HCT116 (cell line): ENCODE data around the gene MESP2. TPM values are rescaled to one million over a fixed set of nuclear protein-coding genes. Genes with fewer than 3 reads are reported as not detected.

Experiments
- ATAC-seq: fragments of 200-7000 bp; cut with Tn5 transposase; 2 replicates; pipeline ENCODE4 v1.9.1; 2020; ENCODE audit warnings: mild to moderate bottlenecking, moderate library complexity
- BruUV-seq: library from RNA; stranded (reverse); fragments of 400-500 nt; replicated peaks from 2 replicates; lab custom pipeline; 2021; lab: Mats Ljungman, UMichigan
- CTCF ChIA-PET: fragments of 300-600 bp; sonication (Branson Sonifier 250); formaldehyde crosslinking; loops from one replicate; lab custom pipeline; 2021; ENCODE audit warnings: antibody characterized with exemption; lab: Charles Lee
- POLR2A ChIA-PET: fragments of 300-600, 350-600 bp; sonication (Branson Sonifier 250); formaldehyde crosslinking; loops from one replicate; lab custom pipeline; 2021; ENCODE audit warnings: antibody characterized with exemption; lab: Charles Lee
- RAD21 ChIA-PET, 2 experiments: fragments of 300-600 bp; sonication (Branson Sonifier 250); formaldehyde crosslinking; loops; one replicate each; lab custom pipeline; 2023; ENCODE audit warnings: low total read pairs in 2 of 2; ENCODE audit not compliant: uncharacterized antibody in 2 of 2, unreplicated experiment in 2 of 2, low non-redundant PET in 1 of 2; lab: Charles Lee
- DNase-seq: peaks from one replicate; pipeline ENCODE4 v3.0.0-alpha.2; 2010; ENCODE audit warnings: low read depth, low spot score
- H2AFZ ChIP-seq: fragments of 200-600 bp; shearing (Covaris generic), sonication (generic); 2 replicates; pipeline ENCODE4 v1.6.1; 2017; ENCODE audit warnings: low read depth, mixed run types, mixed read lengths, antibody characterized with exemption, low read length; ENCODE audit not compliant: poor library complexity, severe bottlenecking
- H3K27ac ChIP-seq: 2 replicates; pipeline ENCODE4 v1.5.1; 2012; ENCODE audit warnings: low read depth, low read length
- H3K27me3 ChIP-seq: fragments of 200-600 bp; sonication (generic); 2 replicates; pipeline ENCODE4 v1.6.1; 2016; ENCODE audit warnings: mixed run types, low read length, mixed read lengths; ENCODE audit not compliant: insufficient read depth
- H3K36me3 ChIP-seq, 2 experiments: fragments of 200-500 bp in 1 of 2; fragments of 200-600 bp in 1 of 2; sonication (Bioruptor generic) in 1 of 2; sonication (generic) in 1 of 2; 2 replicates each; pipeline versions ENCODE4 v1.5.1 to v1.6.1; 2014 to 2016; ENCODE audit warnings: low read length in 2 of 2, inconsistent platforms in 1 of 2, mixed read lengths in 1 of 2, mixed run types in 1 of 2; ENCODE audit not compliant: insufficient read depth in 2 of 2, control insufficient read depth in 1 of 2
- H3K4me1 ChIP-seq, 2 experiments: fragments of 200-600 bp in 1 of 2; sonication (generic) in 1 of 2; 2 replicates each; pipeline versions ENCODE4 v1.5.1 to v1.6.1; 2012 to 2017; ENCODE audit warnings: low read length in 2 of 2, inconsistent platforms in 1 of 2, mild to moderate bottlenecking in 1 of 2, mixed read lengths in 1 of 2, mixed run types in 1 of 2, moderate library complexity in 1 of 2; ENCODE audit not compliant: insufficient read depth in 2 of 2, control insufficient read depth in 1 of 2
- H3K4me2 ChIP-seq: fragments of 200-600 bp; sonication (generic); 2 replicates; pipeline ENCODE4 v1.6.1; 2017; ENCODE audit warnings: mixed run types, low read length, mixed read lengths
- H3K4me3 ChIP-seq, 2 experiments: fragments of 200-600 bp in 1 of 2; sonication (generic) in 1 of 2; replicated peaks in 1 of 2; 2 replicates each; pipeline ENCODE4 v1.5.1; 2011 to 2016; ENCODE audit warnings: low read length in 2 of 2, control low read depth in 1 of 2, low read depth in 1 of 2, mild to moderate bottlenecking in 1 of 2, mixed read lengths in 1 of 2, mixed run types in 1 of 2
- H3K79me2 ChIP-seq: fragments of 200-600 bp; sonication (generic); 2 replicates; pipeline ENCODE4 v1.6.1; 2017; ENCODE audit warnings: mild to moderate bottlenecking, mixed run types, low read length, moderate library complexity, mixed read lengths; ENCODE audit not compliant: insufficient read depth
- H3K9ac ChIP-seq: fragments of 200-600 bp; sonication (generic); 2 replicates; pipeline ENCODE4 v1.6.1; 2016; ENCODE audit warnings: low read length, mixed read lengths
- H3K9me2 ChIP-seq: fragments of 200-600 bp; sonication (generic), shearing (Covaris generic); 2 replicates; pipeline ENCODE4 v1.6.1; 2017; ENCODE audit warnings: mixed run types, mild to moderate bottlenecking, moderate library complexity; ENCODE audit not compliant: insufficient read depth
- H3K9me3 ChIP-seq, 2 experiments: fragments of 200-500 bp in 1 of 2; fragments of 200-600 bp in 1 of 2; sonication (Bioruptor generic) in 1 of 2; sonication (generic) in 1 of 2; 2 replicates each; pipeline ENCODE4 v1.6.1; 2014 to 2017; ENCODE audit warnings: low read length in 2 of 2, mixed read lengths in 2 of 2, inconsistent platforms in 1 of 2, low read depth in 1 of 2, mild to moderate bottlenecking in 1 of 2, mixed run types in 1 of 2, moderate library complexity in 1 of 2; ENCODE audit not compliant: control insufficient read depth in 1 of 2, insufficient read depth in 1 of 2
- H4K20me1 ChIP-seq: fragments of 200-600 bp; sonication (generic), shearing (Covaris generic); 2 replicates; pipeline ENCODE4 v1.6.1; 2017; ENCODE audit warnings: mixed run types, mild to moderate bottlenecking, moderate library complexity; ENCODE audit not compliant: insufficient read depth
- CBX3 ChIP-seq: IDR thresholded peaks from 2 replicates; pipeline ENCODE4 v1.6.1; 2012; ENCODE audit warnings: low read depth
- ELF1 ChIP-seq: IDR thresholded peaks from 2 replicates; pipeline ENCODE4 v1.6.1; 2012; ENCODE audit warnings: low read depth, borderline replicate concordance
- EZH2 ChIP-seq: fragments of 200-600 bp; sonication (generic); IDR thresholded peaks from 2 replicates; pipeline ENCODE4 v1.6.1; 2017; ENCODE audit warnings: antibody characterized with exemption, mixed run types
- EZH2phosphoT487 ChIP-seq: fragments of 200-600 bp; IDR thresholded peaks from 2 replicates; pipeline ENCODE4 v1.6.1; 2018; ENCODE audit warnings: antibody characterized with exemption, borderline replicate concordance
- RAD21 ChIP-seq: IDR thresholded peaks from 2 replicates; pipeline ENCODE4 v1.6.1; 2012; ENCODE audit warnings: low read depth, mild to moderate bottlenecking
- SP1 ChIP-seq: IDR thresholded peaks from 2 replicates; pipeline ENCODE4 v1.6.1; 2012; ENCODE audit warnings: low read depth
- SRF ChIP-seq: IDR thresholded peaks from 2 replicates; pipeline ENCODE4 v1.6.1; 2012; ENCODE audit warnings: low read depth
- ZFX ChIP-seq: fragments of 450-650 bp; IDR thresholded peaks from 2 replicates; pipeline ENCODE4 v1.6.1; 2017
- ZNF274 ChIP-seq: fragments of 200-500 bp; sonication (Bioruptor generic); IDR thresholded peaks from 2 replicates; pipeline ENCODE4 v1.6.1; 2014; ENCODE audit warnings: mild to moderate bottlenecking, low read depth, low read length, inconsistent platforms
- intact Hi-C: fragments of 100-400 bp; cut with micrococcal nuclease; formaldehyde crosslinking; loops from 2 replicates; pipeline ENCODE4 v1.10.0; 2022
- total RNA-seq: library from RNA; stranded (reverse); gene quantifications from one replicate; pipeline ENCODE4 v1.2.1, GENCODE V29; 2021; ENCODE audit not compliant: unreplicated experiment

MESP2 gene
- total RNA-seq, 1 experiment from 2014 or later = 0.20 TPM

DNA sequence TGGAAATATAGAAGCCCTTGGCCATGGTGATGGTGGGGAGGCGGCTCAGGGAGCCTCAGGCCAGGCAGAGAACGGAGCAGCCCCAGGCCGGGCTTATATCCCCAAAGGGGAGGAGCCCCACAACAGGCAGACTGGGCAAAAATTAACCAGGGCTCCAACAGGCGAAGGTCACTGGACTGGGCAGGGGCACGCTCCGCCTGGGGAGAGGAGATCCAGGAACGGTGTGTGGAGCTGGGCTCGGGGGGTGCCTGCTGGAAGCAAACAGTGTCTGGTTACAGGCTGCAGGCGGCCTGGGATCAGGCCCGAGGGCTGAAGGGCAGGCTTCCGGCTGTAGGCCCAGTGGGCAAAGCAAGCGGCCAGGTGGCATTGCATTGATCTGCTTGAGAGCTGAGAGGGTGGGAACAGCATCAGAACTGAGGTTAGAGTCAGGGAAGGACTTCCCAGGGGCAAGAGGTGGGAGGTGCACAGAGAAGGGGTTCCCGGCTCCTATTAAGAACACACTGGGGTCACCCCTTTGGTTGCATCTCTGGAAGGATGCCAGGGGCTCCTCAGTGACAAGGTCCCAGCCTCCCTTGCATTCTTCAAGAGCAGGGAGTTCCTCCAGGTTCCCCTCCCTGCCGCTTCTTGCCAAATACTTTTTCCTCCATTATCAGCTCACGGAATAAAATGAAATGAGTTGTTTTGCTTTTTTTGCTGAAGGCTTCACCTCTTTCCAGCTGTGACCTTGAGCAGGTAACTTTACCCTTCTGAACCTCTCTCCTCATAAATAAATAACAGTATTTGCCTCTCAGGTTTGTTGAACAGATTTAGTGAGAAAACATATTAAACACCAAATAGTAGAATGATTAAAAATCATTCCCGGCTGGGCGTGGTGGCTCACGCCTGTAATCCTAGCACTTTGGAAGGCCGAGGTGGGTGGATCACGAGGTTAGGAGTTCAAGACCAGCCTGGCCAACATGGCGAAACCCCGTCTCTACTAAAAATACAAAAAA, 30.7 kb downstream of the MESP2 start:
- no peak for ATAC-seq
- ChIA-PET POLR2A (no interaction called here), CTCF (no interaction called here)
- Histone ChIP-seq H3K27ac (no peak overlapping the region), H3K4me1 (peaks cover 0 to 11% of the 10 kb centered on the region in 2 experiments; a peak in 1 of 4 replicates), H3K9me2 (no peaks in the 10 kb centered on the region), H3K27me3 (no peaks in the 10 kb centered on the region), H3K9me3 (no peaks in the 10 kb centered on the region), H3K4me2 (no peak overlapping the region), H3K9ac (no peak overlapping the region), H3K79me2 (no peaks in the 10 kb centered on the region), H3K36me3 (no peaks in the 10 kb centered on the region), H3K4me3 (no peak overlapping the region), H2AFZ (no peak overlapping the region)
- no TSS peak for BruUV-seq
- intact Hi-C loops = no loop called here
- TF ChIP-seq EZH2phosphoT487 (no peak), SRF (no peak), RAD21 (no peak), ELF1 (no peak), ZFX (no peak), ZNF274 (no peak)
- TF ChIP-seq, all 23 proteins: peak for 0
- no peaks in the 10 kb centered on the region for H4K20me1 ChIP-seq
- RAD21 ChIA-PET = no interaction called here
- DNase-seq = no peak

GRCh38 chr15:89807689-89808088, 31.6 kb downstream of the MESP2 start:
- POLR2A ChIA-PET = no interaction called here
- Histone ChIP-seq H3K9me3 (no peaks in the 10 kb centered on the region), H3K27ac (no peak overlapping the region), H3K4me2 (no peak overlapping the region), H3K27me3 (no peaks in the 10 kb centered on the region), H3K9ac (no peak overlapping the region), H3K79me2 (no peaks in the 10 kb centered on the region), H3K36me3 (no peaks in the 10 kb centered on the region), H3K9me2 (no peaks in the 10 kb centered on the region), H4K20me1 (no peaks in the 10 kb centered on the region), H3K4me1 (peaks cover 4 to 20% of the 10 kb centered on the region in 2 experiments; a peak in 2 of 4 replicates), H2AFZ (no peak overlapping the region), H3K4me3 (no peak overlapping the region)
- BruUV-seq = no TSS peak
- ATAC-seq = no peak
- DNase-seq = no peak
- no peak for TF ChIP-seq CBX3
- no peak for TF ChIP-seq SP1
- no peak for TF ChIP-seq EZH2
- no peak for TF ChIP-seq ZNF274
- no peak for TF ChIP-seq SRF
- no peak for TF ChIP-seq EZH2phosphoT487
- intact Hi-C loops = no loop called here
- RAD21 ChIA-PET = no interaction called here
- CTCF ChIA-PET = no interaction called here
